Prostate gland (tissue), 1 donor: ENCODE results near the gene SCN4A.

Experiments used
- POLR2A ChIP-seq: fragments of 450-650 bp; IDR thresholded peaks from one replicate; pipeline ENCODE4 v1.6.1; 2016; ENCODE audit warnings: antibody characterized with exemption, mild to moderate bottlenecking
- POLR2AphosphoS5 ChIP-seq: sonication (generic); formaldehyde crosslinking; IDR thresholded peaks from one replicate; pipeline ENCODE4 v1.6.1; 2017; ENCODE audit warnings: antibody characterized with exemption

DNA sequence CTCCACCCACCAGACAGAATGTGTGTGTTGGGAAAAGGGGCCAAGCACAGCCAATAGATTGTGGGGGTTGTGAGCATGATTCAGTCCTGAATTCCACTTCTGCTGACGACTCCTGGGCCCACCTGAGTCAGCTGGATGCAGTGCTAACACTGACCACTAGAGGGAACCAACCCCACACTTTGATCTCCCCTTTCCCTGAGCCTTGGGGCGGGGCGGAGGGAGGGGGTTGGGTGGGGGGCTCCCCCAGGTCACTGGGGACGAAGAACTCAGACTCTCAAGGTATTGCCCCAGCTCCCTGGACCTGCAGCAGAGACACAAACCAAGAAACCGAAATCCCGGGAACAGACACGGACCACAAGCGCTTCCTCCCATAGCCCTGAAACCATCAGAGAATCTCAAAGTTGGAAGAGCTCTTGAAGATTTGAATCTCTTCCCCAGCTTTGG is 61.0 kb downstream of the SCN4A start:
- TF ChIP-seq POLR2A (no peak), POLR2AphosphoS5 (no peak)
